ENCODE measurements around the gene WASHC3.
"Not testable (repeated sequence)": the region's sequence is repeated elsewhere in the genome, so short reads cannot be mapped to it uniquely, and the experiment has no call there.

Gene WASHC3

GRCh38 chr12:102050660-102051430 lies 10.9 kb downstream of the WASHC3 start:
- no peak for DNase-seq (ENCODE audit: low spot score)

- no peak for DNase-seq (ENCODE audit: low spot score)
Measured at GRCh38 chr12:102043928-102044327, 17.9 kb downstream of the WASHC3 start.

- no peak for DNase-seq (ENCODE audit: low spot score)
Measured at GRCh38 chr12:102033991-102034745, 27.6 kb downstream of the WASHC3 start.

- no peak for DNase-seq (ENCODE audit: low spot score)
Measured at GRCh38 chr12:102031852-102032251, 29.9 kb downstream of the WASHC3 start.

- no peak for DNase-seq (ENCODE audit: low spot score)
Measured at GRCh38 chr12:102029141-102029540, 32.6 kb downstream of the WASHC3 start.

- DNase-seq (ENCODE audit: low spot score), result no peak
Measured at GRCh38 chr12:102026728-102027127, 35.1 kb downstream of the WASHC3 start.

- DNase-seq (ENCODE audit: low spot score), result no peak
Measured at GRCh38 chr12:102024765-102025164, 37.0 kb downstream of the WASHC3 start.

GRCh38 chr12:102023343-102023930 lies 38.4 kb downstream of the WASHC3 start:
- DNase-seq (ENCODE audit: low spot score), result no peak

GRCh38 chr12:102022286-102022685 lies 39.5 kb downstream of the WASHC3 start:
- DNase-seq (ENCODE audit: low spot score), result no peak

- no peak for DNase-seq (ENCODE audit: low spot score)
Measured at GRCh38 chr12:102021540-102022246, 40.1 kb downstream of the WASHC3 start.

- not testable (repeated sequence) for DNase-seq (ENCODE audit: low spot score)
Measured at GRCh38 chr12:102018607-102019006, 43.2 kb downstream of the WASHC3 start.

GRCh38 chr12:102016472-102016871 lies 45.3 kb downstream of the WASHC3 start:
- DNase-seq (ENCODE audit: low spot score), result peak; percentile 67

- peak; percentile 32 for DNase-seq (ENCODE audit: low spot score)
Measured at GRCh38 chr12:102010265-102010994, 51.4 kb downstream of the WASHC3 start.

- DNase-seq (ENCODE audit: low spot score), result no peak
Measured at GRCh38 chr12:102009796-102010195, 52.0 kb downstream of the WASHC3 start.

GRCh38 chr12:102008615-102009126 lies 53.1 kb downstream of the WASHC3 start:
- DNase-seq (ENCODE audit: low spot score), result no peak

GRCh38 chr12:102005256-102005655 lies 56.5 kb downstream of the WASHC3 start:
- DNase-seq (ENCODE audit: low spot score), result no peak

GRCh38 chr12:101997102-101997501 lies 64.7 kb downstream of the WASHC3 start:
- DNase-seq (ENCODE audit: low spot score), result no peak

- no peak for DNase-seq (ENCODE audit: low spot score)
Measured at GRCh38 chr12:101995684-101996083, 66.1 kb downstream of the WASHC3 start.

- DNase-seq (ENCODE audit: low spot score), result no peak
Measured at GRCh38 chr12:101992091-101992490, 69.7 kb downstream of the WASHC3 start.

GRCh38 chr12:101982307-101982706 lies 79.5 kb downstream of the WASHC3 start:
- DNase-seq (ENCODE audit: low spot score), result no peak

- DNase-seq (ENCODE audit: low spot score), result no peak
Measured at GRCh38 chr12:101981868-101982267, 79.9 kb downstream of the WASHC3 start.
